ENCODE data around the gene GCSH. TPM values are rescaled to one million over a fixed set of nuclear protein-coding genes. Genes with fewer than 3 reads are reported as not detected.

Gene GCSH
- total RNA-seq, 1 donor: 18.1 TPM

GRCh38 chr16:81035975-81036750 lies 60.0 kb downstream of the GCSH start:
- H3K9me3 ChIP-seq (ENCODE audit: low read depth, low read length): no peaks in the 10 kb centered on the region
- peaks cover 8% of the 10 kb centered on the region for H3K36me3 ChIP-seq (ENCODE audit: insufficient read depth, low read length)
- H3K4me1 ChIP-seq (ENCODE audit: insufficient read depth, low read length): peaks cover 9% of the 10 kb centered on the region
- H3K79me2 ChIP-seq (ENCODE audit: insufficient read depth, low read length): peaks cover 45% of the 10 kb centered on the region
- peak overlapping the region; percentile 96 for H3K4me2 ChIP-seq (ENCODE audit: insufficient read depth, low read length)
- no peaks in the 10 kb centered on the region for H3K27me3 ChIP-seq (ENCODE audit: insufficient read depth, low read length)
- no peak for TF ChIP-seq CTCF (IDR thresholded peaks at IDR 0.05; ENCODE audit: extremely low read depth, low read depth, low read length)
- H4K20me1 ChIP-seq (ENCODE audit: insufficient read depth, low read length): peaks cover 20% of the 10 kb centered on the region
- H3K27ac ChIP-seq (ENCODE audit: low read depth, low read length): peak overlapping the region; percentile 64
- H3K4me3 ChIP-seq (ENCODE audit: insufficient read depth, low read length): peak overlapping the region; percentile 84
- H2AFZ ChIP-seq (ENCODE audit: low read length): peak overlapping the region; percentile 88
- DNase-seq (ENCODE audit: insufficient read length, low spot score, missing footprints): peak; percentile 88

- peak; percentile 83 for TF ChIP-seq CTCF (IDR thresholded peaks at IDR 0.05; ENCODE audit: extremely low read depth, low read depth, low read length)
- H3K9me3 ChIP-seq (ENCODE audit: low read depth, low read length): no peaks in the 10 kb centered on the region
Measured at GRCh38 chr16:81035398-81035974, 60.7 kb downstream of the GCSH start, which contains the start of gene ATMIN. Gene ATMIN (plus strand): TSS chr16:81035842. CDS start chr16:81035871, 29 bp downstream.

More at GRCh38 chr16:81035398-81035974, 60.7 kb downstream of the GCSH start, which contains the start of gene ATMIN:
- peaks cover 20% of the 10 kb centered on the region for H4K20me1 ChIP-seq (ENCODE audit: insufficient read depth, low read length)
- H3K4me3 ChIP-seq (ENCODE audit: insufficient read depth, low read length): peak within 1 kb of the TSS; percentile 84
- H3K4me2 ChIP-seq (ENCODE audit: insufficient read depth, low read length): peak within 1 kb of the TSS; percentile 96
- H3K27me3 ChIP-seq (ENCODE audit: insufficient read depth, low read length): no peaks in the 10 kb centered on the region
- DNase-seq (ENCODE audit: insufficient read length, low spot score, missing footprints): peak; percentile 100
- peak within 1 kb of the TSS; percentile 64 for H3K27ac ChIP-seq (ENCODE audit: low read depth, low read length)
- H3K36me3 ChIP-seq (ENCODE audit: insufficient read depth, low read length): peaks cover 7% of the 10 kb centered on the region
- peak within 1 kb of the TSS; percentile 88 for H2AFZ ChIP-seq (ENCODE audit: low read length)
- H3K4me1 ChIP-seq (ENCODE audit: insufficient read depth, low read length): peaks cover 9% of the 10 kb centered on the region
- H3K79me2 ChIP-seq (ENCODE audit: insufficient read depth, low read length): peaks cover 41% of the 10 kb centered on the region

Small RNAs within 50 kb of the gene (small RNA-seq; reads per million reads assigned to genes)
- gene AC092718.3 (not detected), gene RNU6-1191P (not detected)

Other genes starting within 250 kb of the GCSH start
- gene CMC2, start 89.5 kb downstream of the GCSH start, total RNA-seq: 13.6 and 18.5 TPM in 2 replicates
- gene CENPN, start 89.2 kb downstream of the GCSH start, total RNA-seq: 19.9 and 20.6 TPM in 2 replicates
- gene ATMIN, start 60.6 kb downstream of the GCSH start, total RNA-seq: 61.2 and 64.5 TPM in 2 replicates
- 0.59 and 2.2 TPM in 2 replicates for gene C16orf46, start 19.2 kb downstream of the GCSH start, total RNA-seq
- gene BCO1, start 142.3 kb upstream of the GCSH start, total RNA-seq: not detected in 2 replicates
- gene GAN, start 218.6 kb upstream of the GCSH start, total RNA-seq: 10.3 and 10.9 TPM in 2 replicates